ENCODE data around the gene DPP9. TPM values are rescaled to one million over a fixed set of nuclear protein-coding genes. Genes with fewer than 3 reads are reported as not detected.

DPP9 gene
- total and polyA plus RNA-seq, 2 of the 13 experiments (the other 11 are each of a cell fraction or from before 2014, with no cell fraction given): 8.4 to 25.8 TPM

DNA sequence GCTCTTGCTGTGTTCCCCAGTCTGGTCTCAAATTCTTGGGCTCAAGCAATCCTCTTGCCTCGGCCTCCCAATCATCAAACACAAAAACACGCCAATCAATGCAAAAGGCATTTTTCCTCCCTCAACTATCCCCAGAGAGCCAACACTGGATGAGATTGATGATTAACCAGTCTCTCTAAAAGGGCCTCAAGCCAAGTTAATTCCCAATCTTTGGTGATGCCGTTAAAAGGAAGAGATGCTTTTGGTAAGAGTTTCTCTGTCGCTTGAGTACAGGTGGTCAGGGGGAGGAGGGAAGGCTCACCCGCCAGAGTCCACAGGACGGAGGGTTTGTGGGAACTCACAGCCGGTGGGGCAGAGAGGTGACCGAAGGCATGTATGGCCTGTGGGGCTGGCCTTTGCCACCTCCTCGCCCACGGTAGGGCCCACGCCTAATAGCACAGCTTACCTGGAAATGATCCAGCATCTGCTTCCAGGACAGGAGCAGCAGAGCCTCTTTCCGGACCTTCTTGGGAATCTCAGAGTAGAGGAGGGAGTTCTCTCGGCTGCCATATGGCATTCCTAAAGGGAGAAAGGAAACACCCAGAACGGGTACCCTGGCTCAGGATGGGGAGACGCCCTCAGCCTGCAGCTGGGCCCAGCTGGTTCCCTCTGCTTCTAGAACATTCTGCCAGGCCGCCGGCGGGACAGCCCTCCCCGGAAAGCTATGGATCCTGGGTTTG lies 18.1 kb downstream of the DPP9 start (continued):
- no peak for TF ChIP-seq CREB1 (IDR thresholded peaks at IDR 0.05)
- TF ChIP-seq CREB1 (CRISPR knock-in tag; IDR thresholded peaks at IDR 0.05): peak; percentile 61
- TF ChIP-seq MTA3 (CRISPR knock-in tag; IDR thresholded peaks at IDR 0.05): no peak
- peak; percentile 46; the same call in 1 of the 2 replicates for TF ChIP-seq HDAC2 (CRISPR knock-in tag; IDR thresholded peaks at IDR 0.05)
- peak; percentile 44; the same call in 1 of the 2 replicates for TF ChIP-seq TAF1 (CRISPR knock-in tag; IDR thresholded peaks at IDR 0.05)
- no peak for TF ChIP-seq HOXA7 (CRISPR knock-in tag; IDR thresholded peaks at IDR 0.05)
- TF ChIP-seq TEAD3 (CRISPR knock-in tag; optimal IDR thresholded peaks at IDR 0.05; ENCODE audit: borderline replicate concordance): peak; percentile 44
- no peak for TF ChIP-seq CBX1 (IDR thresholded peaks at IDR 0.05; ENCODE audit: low read depth)

DNA sequence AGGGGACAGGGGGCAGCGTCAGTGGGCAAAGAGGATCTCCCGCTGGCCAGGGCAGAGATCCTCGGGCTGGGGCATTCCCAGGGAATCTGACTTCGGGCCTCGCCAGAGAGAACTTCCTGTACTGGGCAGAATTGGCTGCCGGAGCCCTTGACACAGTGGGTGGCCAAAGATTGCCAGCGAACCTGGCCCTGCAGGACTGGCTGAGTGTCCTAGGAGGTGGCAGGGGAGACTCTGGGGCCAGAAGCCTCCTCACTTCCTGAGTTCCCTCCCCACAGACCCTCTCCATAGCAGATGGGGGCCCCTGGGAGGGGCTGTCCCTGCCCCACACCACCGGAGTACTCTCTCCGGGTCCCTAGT lies 19.3 kb downstream of the DPP9 start:
- Histone ChIP-seq H3K9me3 (ENCODE audit: low read length) (no peaks in the 10 kb centered on the region), H3K9ac (ENCODE audit: insufficient read depth, low read depth, low read length) (no peak overlapping the region), H3K4me3 (replicated peaks in 1 of 3; ENCODE audit: insufficient read depth in 1 of 3, low read depth in 2 of 3, low read length in 3 of 3) (no peak overlapping the region), H3K27me3 (ENCODE audit: control insufficient read depth in 1 of 2, insufficient read depth in 2 of 2, low read length in 2 of 2) (no peaks in the 10 kb centered on the region), H3K36me3 (replicated peaks in 1 of 2; ENCODE audit: control insufficient read depth in 1 of 2, insufficient read depth in 2 of 2, low read length in 2 of 2) (peaks cover 21 to 46% of the 10 kb centered on the region in 2 experiments), H3K4me1 (ENCODE audit: insufficient read depth, low read length) (peaks cover 48% of the 10 kb centered on the region), H3K4me2 (ENCODE audit: low read depth, low read length) (peak overlapping the region; percentile 71), H4K20me1 (ENCODE audit: insufficient read depth, low read length) (no peaks in the 10 kb centered on the region), H3K27ac (ENCODE audit: extremely low read length, insufficient read depth, low read length) (peak overlapping the region; percentile 70), H3K79me2 (ENCODE audit: insufficient read depth, low read length) (no peaks in the 10 kb centered on the region), H2AFZ (ENCODE audit: low read length) (no peak overlapping the region)
- CTCF ChIA-PET (ENCODE audit: low intra/inter-chr PET ratio, low total read pairs): no interaction called here
- WGBS (ENCODE audit: low lambda C conversion rate): 70% methylated on average over 5 of the region's 9 CpGs
- no TSS peak for BruUV-seq (replicated peaks)
- intact Hi-C loops (cut with micrococcal nuclease; ENCODE audit: unreplicated experiment) (no loop called here), in situ Hi-C loops (cut with HindIII; ENCODE audit: extremely low pct_ligation_motif_present, low pct_unique_long_range_greater_than_20kb) (no loop called here)
- TF ChIP-seq ZNF329 (CRISPR knock-in tag; IDR thresholded peaks at IDR 0.05; ENCODE audit: low read depth): no peak
- TF ChIP-seq TBP (CRISPR knock-in tag; IDR thresholded peaks at IDR 0.05): no peak
- no peak for TF ChIP-seq ZBTB38 (CRISPR knock-in tag; IDR thresholded peaks at IDR 0.05)
- TF ChIP-seq, protein P1, sequence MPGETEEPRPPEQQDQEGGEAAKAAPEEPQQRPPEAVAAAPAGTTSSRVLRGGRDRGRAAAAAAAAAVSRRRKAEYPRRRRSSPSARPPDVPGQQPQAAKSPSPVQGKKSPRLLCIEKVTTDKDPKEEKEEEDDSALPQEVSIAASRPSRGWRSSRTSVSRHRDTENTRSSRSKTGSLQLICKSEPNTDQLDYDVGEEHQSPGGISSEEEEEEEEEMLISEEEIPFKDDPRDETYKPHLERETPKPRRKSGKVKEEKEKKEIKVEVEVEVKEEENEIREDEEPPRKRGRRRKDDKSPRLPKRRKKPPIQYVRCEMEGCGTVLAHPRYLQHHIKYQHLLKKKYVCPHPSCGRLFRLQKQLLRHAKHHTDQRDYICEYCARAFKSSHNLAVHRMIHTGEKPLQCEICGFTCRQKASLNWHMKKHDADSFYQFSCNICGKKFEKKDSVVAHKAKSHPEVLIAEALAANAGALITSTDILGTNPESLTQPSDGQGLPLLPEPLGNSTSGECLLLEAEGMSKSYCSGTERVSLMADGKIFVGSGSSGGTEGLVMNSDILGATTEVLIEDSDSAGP (CRISPR knock-in tag; IDR thresholded peaks at IDR 0.05; ENCODE audit: borderline replicate concordance): 0 out of 2 replicates have a peak, but pooled peaks have one; percentile 27
- 0 out of 2 replicates have a peak, but pooled peaks have one; percentile 11 for TF ChIP-seq RFXAP (CRISPR knock-in tag; IDR thresholded peaks at IDR 0.05; ENCODE audit: borderline replicate concordance)
- TF ChIP-seq ZNF264 (CRISPR knock-in tag; IDR thresholded peaks at IDR 0.05): no peak
- TF ChIP-seq, protein P2, sequence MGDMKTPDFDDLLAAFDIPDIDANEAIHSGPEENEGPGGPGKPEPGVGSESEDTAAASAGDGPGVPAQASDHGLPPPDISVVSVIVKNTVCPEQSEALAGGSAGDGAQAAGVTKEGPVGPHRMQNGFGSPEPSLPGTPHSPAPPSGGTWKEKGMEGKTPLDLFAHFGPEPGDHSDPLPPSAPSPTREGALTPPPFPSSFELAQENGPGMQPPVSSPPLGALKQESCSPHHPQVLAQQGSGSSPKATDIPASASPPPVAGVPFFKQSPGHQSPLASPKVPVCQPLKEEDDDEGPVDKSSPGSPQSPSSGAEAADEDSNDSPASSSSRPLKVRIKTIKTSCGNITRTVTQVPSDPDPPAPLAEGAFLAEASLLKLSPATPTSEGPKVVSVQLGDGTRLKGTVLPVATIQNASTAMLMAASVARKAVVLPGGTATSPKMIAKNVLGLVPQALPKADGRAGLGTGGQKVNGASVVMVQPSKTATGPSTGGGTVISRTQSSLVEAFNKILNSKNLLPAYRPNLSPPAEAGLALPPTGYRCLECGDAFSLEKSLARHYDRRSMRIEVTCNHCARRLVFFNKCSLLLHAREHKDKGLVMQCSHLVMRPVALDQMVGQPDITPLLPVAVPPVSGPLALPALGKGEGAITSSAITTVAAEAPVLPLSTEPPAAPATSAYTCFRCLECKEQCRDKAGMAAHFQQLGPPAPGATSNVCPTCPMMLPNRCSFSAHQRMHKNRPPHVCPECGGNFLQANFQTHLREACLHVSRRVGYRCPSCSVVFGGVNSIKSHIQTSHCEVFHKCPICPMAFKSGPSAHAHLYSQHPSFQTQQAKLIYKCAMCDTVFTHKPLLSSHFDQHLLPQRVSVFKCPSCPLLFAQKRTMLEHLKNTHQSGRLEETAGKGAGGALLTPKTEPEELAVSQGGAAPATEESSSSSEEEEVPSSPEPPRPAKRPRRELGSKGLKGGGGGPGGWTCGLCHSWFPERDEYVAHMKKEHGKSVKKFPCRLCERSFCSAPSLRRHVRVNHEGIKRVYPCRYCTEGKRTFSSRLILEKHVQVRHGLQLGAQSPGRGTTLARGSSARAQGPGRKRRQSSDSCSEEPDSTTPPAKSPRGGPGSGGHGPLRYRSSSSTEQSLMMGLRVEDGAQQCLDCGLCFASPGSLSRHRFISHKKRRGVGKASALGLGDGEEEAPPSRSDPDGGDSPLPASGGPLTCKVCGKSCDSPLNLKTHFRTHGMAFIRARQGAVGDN (CRISPR knock-in tag; IDR thresholded peaks at IDR 0.05): peak; percentile 26; the same call in 1 of the 2 replicates
- no peak for FAIRE-seq
- ATAC-seq: no peak
- POLR2A ChIA-PET: interaction anchor here (0.8 to 1.5 kb wide), 2 partner anchors 10 to 27 kb away, joined by 3 read pairs; no protein-coding TSS in a partner anchor
- DNase-seq (ENCODE audit: low spot score): no peak
